Suprapubic skin (tissue), 4 donors: Measurements from ENCODE around the gene CCT2. TPM values are rescaled to one million over a fixed set of nuclear protein-coding genes. Genes with fewer than 3 reads are reported as not detected.

Experiments
- DNase-seq, 2 donors: peaks; one replicate each; pipeline ENCODE4 v3.0.0-alpha.2; 2019; ENCODE audit warnings: low spot score in 2 of 2
- H3K27ac ChIP-seq: fragments of 200-600 bp; sonication (generic); one replicate; pipeline ENCODE4 v1.5.1; 2019
- H3K27me3 ChIP-seq: fragments of 200-600 bp; sonication (generic); one replicate; pipeline ENCODE4 v1.5.1; 2019
- H3K36me3 ChIP-seq: fragments of 200-600 bp; sonication (generic); one replicate; pipeline ENCODE4 v1.5.1; 2019
- H3K4me1 ChIP-seq: fragments of 200-600 bp; sonication (generic); one replicate; pipeline ENCODE4 v1.5.1; 2019
- H3K4me3 ChIP-seq: fragments of 200-600 bp; sonication (generic); one replicate; pipeline ENCODE4 v1.5.1; 2019; ENCODE audit warnings: mild to moderate bottlenecking
- H3K9me3 ChIP-seq: fragments of 200-600 bp; sonication (generic); one replicate; pipeline ENCODE4 v1.5.1; 2019
- CTCF ChIP-seq, 2 donors: fragments of 200-600 bp in 1 of 2; fragments of 450-650 bp in 1 of 2; sonication (generic) in 1 of 2; IDR thresholded peaks; one replicate each; pipeline ENCODE4 v1.5.1; 2016 to 2019; ENCODE audit warnings: antibody characterized with exemption in 2 of 2, mild to moderate bottlenecking in 1 of 2, moderate library complexity in 1 of 2
- EP300 ChIP-seq: sonication (generic); formaldehyde crosslinking; IDR thresholded peaks from one replicate; pipeline ENCODE4 v1.6.1; 2017; ENCODE audit warnings: antibody characterized with exemption
- POLR2A ChIP-seq, 2 donors: fragments of 450-650 bp; IDR thresholded peaks; one replicate each; pipeline ENCODE4 v1.6.1; 2017; ENCODE audit warnings: antibody characterized with exemption in 2 of 2, mild to moderate bottlenecking in 2 of 2, moderate library complexity in 2 of 2
- POLR2AphosphoS5 ChIP-seq, 3 donors: sonication (generic); formaldehyde crosslinking; IDR thresholded peaks; one replicate each; pipeline ENCODE4 v1.6.1; 2017; ENCODE audit warnings: antibody characterized with exemption in 3 of 3
- WGBS: methylation state at CpG from one replicate; pipeline ENCODE4 v1.1.5; 2018; 5-methylcytosine and 5-hydroxymethylcytosine counted together
- total RNA-seq, 4 donors: library from RNA; depleted of rRNA; stranded (reverse); fragments of >200 nt; gene quantifications; one replicate each; pipeline ENCODE4 v1.1.0, GENCODE V29; 2016

The CCT2 gene
- total RNA-seq, 4 donors from 2014 or later, result 81.0 to 112 (median 96.7) TPM

DNA sequence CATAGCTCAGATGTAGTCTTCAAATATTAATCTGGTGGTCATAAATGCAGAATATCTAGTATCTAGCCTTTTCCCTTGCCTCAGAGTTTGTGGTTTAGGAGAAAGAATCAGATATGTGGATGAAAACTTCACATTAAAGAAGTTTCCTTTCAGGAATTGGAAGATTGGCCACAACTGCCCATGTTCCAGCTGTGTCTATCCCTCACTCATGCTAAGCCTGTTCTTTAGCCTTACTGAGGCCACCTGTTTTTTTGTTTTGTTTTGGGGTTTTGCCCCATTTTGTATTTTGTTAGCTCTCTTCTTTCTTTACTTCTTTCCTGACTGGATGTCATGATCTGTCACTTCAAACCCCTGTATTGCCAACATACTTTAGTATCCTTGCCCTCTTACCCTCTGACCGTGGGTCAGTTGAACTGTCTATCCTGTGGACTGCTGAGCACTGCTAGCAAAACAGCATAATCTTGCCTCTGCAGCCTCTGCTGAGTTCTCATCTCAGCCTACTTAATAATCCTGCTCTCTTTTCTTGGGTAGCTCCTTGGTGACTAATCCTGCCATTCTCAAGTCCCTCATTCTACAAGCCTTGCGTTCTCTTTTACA, 22.0 kb upstream of the CCT2 start:
- no peak for TF ChIP-seq POLR2AphosphoS5 (IDR thresholded peaks at IDR 0.05)
- TF ChIP-seq POLR2A (IDR thresholded peaks at IDR 0.05), result no peak
- no peak for DNase-seq
- peaks cover 21% of the 10 kb centered on the region for H3K36me3 ChIP-seq
- H3K9me3 ChIP-seq, result no peaks in the 10 kb centered on the region
- H3K27ac ChIP-seq, result no peak overlapping the region
- no peaks in the 10 kb centered on the region for H3K4me1 ChIP-seq
- no peaks in the 10 kb centered on the region for H3K27me3 ChIP-seq
- H3K4me3 ChIP-seq, result no peak overlapping the region
- 91% methylated on average over 2 of the region's 2 CpGs for WGBS

GRCh38 chr12:69566603-69567002, 18.7 kb upstream of the CCT2 start:
- WGBS, result 80% methylated on average over 3 of the region's 3 CpGs
- TF ChIP-seq POLR2AphosphoS5 (IDR thresholded peaks at IDR 0.05) (no peak), CTCF (IDR thresholded peaks at IDR 0.05) (no peak), POLR2A (IDR thresholded peaks at IDR 0.05) (no peak), EP300 (no peak)
- Histone ChIP-seq H3K9me3 (no peaks in the 10 kb centered on the region), H3K4me1 (no peaks in the 10 kb centered on the region), H3K27me3 (no peaks in the 10 kb centered on the region), H3K27ac (no peak overlapping the region), H3K36me3 (peaks cover 31% of the 10 kb centered on the region), H3K4me3 (no peak overlapping the region)
- no peak for DNase-seq

DNA sequence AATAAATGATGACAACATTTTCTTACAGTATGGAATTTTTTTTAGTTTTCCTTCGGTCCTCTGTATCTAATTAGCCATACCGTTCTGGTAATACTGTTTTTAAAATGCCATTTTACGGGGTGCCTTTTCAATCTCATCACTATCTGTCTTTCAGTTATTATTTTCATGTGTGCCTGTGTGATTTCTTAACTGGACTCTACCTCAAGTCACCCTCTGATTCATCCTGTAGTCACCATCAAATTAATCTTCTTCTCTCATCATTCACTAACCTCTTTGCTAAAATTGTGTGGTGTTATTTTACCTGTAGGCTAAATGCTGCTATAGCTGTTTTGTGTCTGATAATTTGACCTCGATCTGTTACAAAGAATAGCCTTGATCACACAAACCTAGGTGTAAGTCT, 16.0 kb upstream of the CCT2 start:
- H3K27ac ChIP-seq, result no peak overlapping the region
- no peaks in the 10 kb centered on the region for H3K27me3 ChIP-seq
- TF ChIP-seq POLR2A (IDR thresholded peaks at IDR 0.05), result no peak
- TF ChIP-seq POLR2AphosphoS5 (IDR thresholded peaks at IDR 0.05), result no peak
- TF ChIP-seq CTCF (IDR thresholded peaks at IDR 0.05), result no peak
- no peak for TF ChIP-seq EP300
- no peaks in the 10 kb centered on the region for H3K4me1 ChIP-seq
- H3K36me3 ChIP-seq, result peaks cover 41% of the 10 kb centered on the region
- no peaks in the 10 kb centered on the region for H3K9me3 ChIP-seq
- H3K4me3 ChIP-seq, result no peak overlapping the region
- DNase-seq, result no peak
- WGBS, result 76% methylated on average over 4 of the region's 4 CpGs

GRCh38 chr12:69570000-69570516, 15.2 kb upstream of the CCT2 start:
- DNase-seq, result no peak
- Histone ChIP-seq H3K4me1 (no peaks in the 10 kb centered on the region), H3K9me3 (no peaks in the 10 kb centered on the region), H3K27ac (no peak overlapping the region), H3K27me3 (no peaks in the 10 kb centered on the region), H3K4me3 (no peak overlapping the region), H3K36me3 (peaks cover 44% of the 10 kb centered on the region)
- 91% methylated on average over 10 of the region's 10 CpGs for WGBS
- TF ChIP-seq POLR2AphosphoS5 (IDR thresholded peaks at IDR 0.05), result no peak
- TF ChIP-seq CTCF (IDR thresholded peaks at IDR 0.05), result no peak
- no peak for TF ChIP-seq EP300
- TF ChIP-seq POLR2A (IDR thresholded peaks at IDR 0.05), result no peak

GRCh38 chr12:69570545-69571399, 14.5 kb upstream of the CCT2 start:
- DNase-seq, result no peak
- H3K9me3 ChIP-seq, result no peaks in the 10 kb centered on the region
- no peak overlapping the region for H3K4me3 ChIP-seq
- H3K27me3 ChIP-seq, result no peaks in the 10 kb centered on the region
- H3K27ac ChIP-seq, result no peak overlapping the region
- 36% methylated on average over 6 of the region's 6 CpGs for whole genome bisulfite sequencing
- peaks cover 50% of the 10 kb centered on the region for H3K36me3 ChIP-seq
- no peaks in the 10 kb centered on the region for H3K4me1 ChIP-seq
- TF ChIP-seq POLR2AphosphoS5 (IDR thresholded peaks at IDR 0.05) (no peak), CTCF (IDR thresholded peaks at IDR 0.05) (peak; percentile 73 to 78)
